Brain pericyte (primary cell): Measurements from ENCODE around the gene ACP7.

ENCODE experiments used
- DNase-seq: peaks from one replicate; pipeline ENCODE4 v3.0.0-alpha.2; 2012; ENCODE audit warnings: low read depth, low spot score

Gene ACP7

DNA sequence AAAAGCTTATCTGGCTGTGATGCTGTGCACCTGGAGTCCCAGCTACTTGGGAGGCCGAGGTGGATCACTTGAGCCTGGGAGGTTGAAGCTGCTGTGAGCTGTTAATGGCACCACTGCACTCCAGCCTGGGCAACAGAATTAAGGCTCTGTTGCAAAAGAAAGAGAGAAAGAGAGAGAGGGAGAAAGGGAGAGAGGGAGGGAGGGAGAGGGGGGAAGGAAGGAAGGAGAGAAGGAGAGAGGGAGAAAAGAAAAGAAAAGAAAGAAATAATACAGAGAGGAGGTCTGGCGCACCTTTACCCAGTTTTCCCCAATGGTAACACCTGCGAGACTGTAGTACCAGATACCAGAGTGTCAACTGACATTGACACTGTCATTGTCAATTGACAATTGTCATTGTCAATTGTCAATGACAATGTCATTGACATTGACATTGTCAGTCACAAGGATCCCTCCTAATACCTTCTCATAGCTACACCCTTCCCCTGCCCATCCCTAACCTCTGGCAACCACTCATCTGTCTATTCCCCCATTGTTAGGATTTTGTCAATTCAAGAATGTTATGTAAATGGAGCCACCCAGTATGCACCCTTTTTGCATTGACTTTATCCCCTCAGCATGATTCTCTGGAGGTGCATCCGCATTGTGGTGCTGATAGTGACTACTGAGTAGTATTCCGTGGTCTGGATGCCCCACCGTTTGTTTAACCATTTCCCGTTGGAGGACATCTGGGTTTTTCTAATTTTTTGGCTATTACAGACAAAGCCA lies 62.7 kb downstream of the ACP7 start:
- no peak for DNase-seq

DNA sequence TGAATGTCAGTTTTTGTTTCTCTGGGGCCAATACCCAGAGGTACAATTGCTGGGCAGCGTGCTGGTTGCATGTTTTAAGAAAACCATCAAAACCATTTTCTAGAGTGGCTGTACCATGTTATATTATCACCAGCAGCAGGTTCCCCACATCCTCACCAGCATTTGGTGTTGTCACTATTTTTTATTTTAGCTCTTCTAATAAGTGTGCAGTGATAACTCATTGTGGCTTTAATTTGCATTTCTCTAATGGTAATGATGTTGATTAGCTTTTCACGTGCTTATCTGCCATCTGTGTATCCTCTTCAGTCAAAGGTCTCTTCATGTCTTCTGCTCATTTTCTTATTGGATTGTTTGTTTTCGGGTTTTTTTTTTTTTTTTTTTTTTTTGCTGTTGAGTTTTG lies 63.3 kb downstream of the ACP7 start:
- no peak for DNase-seq

DNA sequence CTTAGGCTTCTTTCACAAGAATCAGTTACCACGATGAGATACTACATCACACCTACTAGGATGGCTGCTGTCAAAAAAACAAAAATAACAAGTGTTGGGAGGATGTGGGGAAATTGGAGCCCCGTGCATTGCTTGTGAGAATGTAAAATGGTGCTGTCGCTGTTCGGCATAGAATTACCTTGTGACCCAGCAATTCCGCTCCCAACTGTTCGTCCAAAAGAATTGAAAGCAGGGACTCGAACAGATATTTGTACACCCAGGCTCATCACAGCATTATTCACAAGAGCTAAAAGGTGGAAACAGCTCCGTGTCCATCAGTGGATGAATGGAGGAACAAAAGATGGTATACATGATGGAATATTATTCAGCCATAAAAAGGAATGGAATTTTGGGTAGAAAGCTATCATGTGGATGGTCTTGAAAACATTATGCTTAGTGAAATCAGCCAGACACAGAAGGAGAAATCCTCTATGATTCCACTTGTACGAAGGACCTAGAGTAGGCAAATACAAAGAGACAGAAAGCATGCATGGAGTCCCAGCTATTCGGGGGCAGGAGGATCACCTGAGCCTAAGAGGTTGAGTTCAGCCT lies 64.9 kb downstream of the ACP7 start:
- DNase-seq: no peak

DNA sequence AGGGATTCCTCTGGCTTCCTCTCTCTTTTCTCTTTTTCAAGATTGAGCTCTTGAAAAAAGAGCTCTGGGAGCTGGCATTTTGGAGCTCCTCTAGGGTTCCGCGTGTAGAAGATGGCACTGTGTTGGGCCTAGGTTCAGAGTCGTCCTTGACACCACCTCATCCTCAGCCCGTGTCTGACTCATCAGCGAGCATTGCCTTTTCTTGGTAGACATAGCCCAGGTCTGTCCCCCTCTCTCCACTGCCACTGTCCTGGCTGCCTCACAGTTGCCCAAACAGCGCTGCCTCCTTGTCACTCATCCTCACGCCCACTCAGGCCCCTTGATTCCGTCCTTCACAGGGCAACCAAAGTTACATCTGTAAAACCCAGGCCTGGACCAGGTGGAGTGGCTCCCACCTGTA lies 66.1 kb downstream of the ACP7 start:
- DNase-seq: no peak

DNA sequence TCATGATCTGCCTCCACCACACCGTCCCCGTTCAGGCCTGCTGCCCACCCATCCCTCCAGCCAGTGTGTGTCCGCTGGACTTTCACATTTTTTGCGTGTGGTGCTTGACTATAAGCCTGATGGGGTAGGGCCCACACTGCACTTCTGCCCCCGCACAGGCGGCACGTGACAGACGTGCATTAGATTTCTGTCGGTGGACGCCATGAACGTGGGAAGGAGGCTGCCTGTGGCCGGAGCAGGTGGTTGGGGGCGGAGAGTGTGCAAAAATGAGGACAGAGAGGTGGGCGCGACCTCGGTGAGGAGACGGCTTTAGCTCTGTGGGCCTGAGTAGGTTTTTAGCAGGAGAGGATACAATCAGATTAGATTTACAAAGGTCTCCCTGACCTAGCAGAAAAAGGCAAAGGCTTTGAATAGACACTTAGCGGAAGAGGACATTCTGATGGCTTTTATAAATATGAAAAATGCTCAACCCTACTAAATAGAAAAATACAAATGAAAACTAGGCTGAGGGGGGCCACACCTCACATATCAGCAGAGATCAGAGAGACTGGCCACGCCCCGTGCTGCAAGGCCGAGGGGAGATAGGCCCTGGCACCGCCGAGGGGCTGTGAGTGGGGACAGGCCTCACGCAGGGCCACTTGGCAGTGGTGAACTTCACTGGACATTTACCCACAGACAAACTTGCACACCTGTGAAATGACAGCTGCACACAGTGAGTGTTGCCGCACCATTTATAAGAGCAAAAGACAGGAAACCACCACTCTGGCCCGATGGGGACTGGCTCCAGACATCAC lies 66.8 kb downstream of the ACP7 start:
- DNase-seq: no peak

DNA sequence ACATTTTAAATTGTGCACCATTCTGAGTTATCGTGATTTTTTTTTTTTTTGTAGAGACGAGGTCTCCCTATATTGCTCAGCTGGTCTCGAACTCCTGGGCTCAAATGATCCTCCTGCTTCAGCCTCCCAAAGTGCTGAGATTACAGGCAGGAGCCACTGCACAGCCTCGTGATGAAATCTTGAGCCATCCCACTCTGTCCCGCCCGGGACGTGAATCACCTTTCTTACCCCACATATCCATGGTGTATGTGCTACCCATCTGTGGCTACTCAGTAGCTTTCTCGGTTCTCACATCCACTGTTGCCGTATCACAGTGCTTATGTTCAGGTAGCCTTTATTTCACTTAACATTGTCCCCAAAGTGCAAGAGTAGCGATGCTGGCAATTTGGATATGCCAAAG lies 67.9 kb downstream of the ACP7 start:
- DNase-seq: no peak

DNA sequence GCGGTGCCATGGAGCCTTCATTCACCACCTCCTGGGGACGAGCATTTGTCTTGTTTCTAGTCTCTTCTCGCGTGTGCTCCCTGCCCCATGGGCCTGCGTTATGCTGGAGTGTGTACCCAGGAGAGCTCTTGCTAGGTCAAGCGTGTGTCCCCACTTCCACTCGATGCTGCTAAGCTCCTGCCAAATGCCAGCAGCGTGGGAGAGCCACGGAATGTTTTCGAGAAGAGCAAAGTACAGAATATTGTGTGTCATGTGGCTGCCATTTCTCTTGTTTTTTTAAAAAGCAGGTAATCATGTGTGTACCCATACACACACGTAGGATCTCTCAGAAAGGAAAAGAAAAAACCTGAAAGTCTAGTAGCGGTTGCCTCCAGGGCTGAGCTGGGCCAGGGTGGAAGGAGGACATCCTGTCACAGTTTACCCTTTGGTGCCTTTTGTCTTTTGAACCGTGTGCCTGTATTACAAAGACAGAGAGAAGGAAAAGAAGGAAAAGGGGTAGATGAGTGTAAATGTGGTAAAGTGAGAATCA lies 70.0 kb downstream of the ACP7 start:
- no peak for DNase-seq

DNA sequence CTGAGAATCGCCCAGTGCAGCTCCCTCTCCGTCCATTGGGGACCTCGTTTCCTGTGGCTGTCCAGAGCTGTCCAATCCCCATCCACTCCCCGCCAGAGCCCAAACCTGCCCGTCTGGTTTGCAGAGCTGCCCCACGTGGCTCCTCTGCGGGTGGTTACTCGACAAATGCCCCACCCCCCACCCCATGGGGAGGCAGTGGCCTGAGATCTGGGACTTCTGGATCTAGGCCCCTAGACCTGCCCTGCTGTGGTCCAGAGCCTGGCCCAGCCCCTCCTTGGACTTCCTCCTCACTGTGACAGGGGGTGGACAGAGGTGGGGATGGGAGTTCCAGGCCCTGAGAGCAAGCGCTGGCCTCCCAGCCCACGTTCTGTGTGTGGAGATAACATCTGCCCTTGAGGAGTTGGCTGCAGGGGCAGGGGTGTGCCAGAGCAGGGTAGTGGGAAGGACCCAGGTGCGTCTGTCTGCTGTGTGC lies 70.5 kb downstream of the ACP7 start:
- DNase-seq: no peak

DNA sequence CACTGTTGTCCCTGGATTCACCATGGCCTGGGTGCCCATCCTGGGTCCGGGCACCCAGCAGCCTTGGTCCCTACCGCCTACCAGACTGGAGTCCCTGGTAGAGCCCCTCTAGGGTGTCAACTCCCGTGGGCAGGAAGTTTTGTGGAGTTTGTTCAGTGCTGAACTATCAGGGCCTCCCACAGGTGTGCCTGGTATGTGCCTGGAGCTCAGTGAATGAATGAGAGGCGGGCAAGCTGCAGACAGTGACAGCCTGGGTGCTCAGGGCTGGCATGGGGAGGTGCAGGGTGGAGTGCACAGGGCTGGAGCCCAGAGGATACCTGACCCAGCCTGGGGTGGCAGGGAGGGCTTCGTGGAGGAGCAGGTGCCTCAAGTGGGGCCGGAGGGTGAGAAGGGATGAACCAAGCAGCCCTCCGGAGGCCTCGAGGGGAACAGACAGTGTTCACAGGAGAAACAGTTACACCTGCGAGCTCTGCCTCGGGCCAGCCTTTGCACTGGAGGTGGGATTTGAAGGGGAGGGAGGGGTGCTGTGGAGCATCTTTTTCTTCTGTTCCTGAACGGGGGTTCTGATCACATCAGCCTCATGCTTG lies 71.0 kb downstream of the ACP7 start:
- no peak for DNase-seq

DNA sequence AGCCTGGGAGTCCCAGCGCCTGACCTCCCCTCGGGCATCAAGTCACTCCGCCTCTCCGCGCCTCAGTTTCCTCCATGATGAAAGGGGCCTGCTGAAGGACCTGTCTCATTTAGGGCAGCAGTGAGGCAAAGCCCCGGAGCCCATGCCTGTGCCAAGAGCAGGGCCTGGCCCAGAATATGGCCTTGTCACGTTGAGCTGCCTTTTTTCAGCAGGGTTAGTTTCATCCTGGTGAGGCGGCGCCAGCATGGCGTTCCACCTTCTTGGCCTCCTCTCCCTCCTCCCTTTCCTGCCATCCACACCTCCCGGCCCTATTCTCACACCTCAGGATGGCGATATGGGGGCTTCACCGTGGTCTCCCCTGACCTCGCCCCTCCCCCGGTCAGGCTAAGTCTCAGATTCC lies 71.6 kb downstream of the ACP7 start:
- no peak for DNase-seq

DNA sequence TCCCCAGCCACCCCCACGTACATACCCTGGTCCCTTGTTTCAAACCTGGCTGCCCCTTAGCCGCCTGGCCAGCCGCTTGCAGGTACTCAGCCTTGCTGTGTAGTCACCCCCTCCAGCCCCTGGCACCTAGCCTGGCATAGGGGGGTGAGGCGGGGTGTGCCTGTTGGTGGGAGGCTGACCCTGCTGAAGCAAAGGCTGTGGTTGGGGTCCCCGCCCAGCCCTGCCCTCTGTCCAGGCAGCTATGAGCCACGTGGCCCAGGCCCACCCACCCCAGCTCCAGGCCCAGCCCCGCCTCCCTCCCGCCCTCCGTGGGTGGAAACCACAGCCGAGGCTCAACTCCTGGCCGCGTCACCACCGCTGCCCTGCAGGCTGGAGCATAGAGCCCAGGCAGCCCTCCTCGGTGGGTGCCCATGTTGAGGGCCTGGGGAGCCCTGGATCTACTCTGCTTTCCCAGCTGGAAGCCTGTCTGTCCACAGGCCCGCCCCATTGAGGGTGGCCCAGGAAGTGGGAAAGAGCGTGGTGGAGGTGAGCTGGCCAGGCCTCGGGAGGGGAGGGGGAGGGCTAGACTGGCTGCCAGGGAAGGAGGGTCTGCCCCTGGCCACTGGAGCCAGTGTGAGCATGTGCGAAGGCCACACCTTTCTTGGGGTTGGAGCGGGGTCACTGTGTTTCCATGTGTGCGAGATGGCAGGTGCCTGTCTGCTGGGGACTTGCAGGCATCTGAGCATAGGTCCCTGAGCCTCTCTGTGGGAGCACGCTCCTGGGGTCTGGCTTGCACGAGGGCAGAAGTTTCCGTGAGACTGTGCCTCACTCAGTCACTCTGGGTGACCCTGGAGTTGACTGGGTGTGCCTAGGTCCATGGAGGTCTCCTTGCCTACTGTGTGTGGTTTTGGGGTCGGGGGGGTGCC lies 72.4 kb downstream of the ACP7 start:
- no peak for DNase-seq

DNA sequence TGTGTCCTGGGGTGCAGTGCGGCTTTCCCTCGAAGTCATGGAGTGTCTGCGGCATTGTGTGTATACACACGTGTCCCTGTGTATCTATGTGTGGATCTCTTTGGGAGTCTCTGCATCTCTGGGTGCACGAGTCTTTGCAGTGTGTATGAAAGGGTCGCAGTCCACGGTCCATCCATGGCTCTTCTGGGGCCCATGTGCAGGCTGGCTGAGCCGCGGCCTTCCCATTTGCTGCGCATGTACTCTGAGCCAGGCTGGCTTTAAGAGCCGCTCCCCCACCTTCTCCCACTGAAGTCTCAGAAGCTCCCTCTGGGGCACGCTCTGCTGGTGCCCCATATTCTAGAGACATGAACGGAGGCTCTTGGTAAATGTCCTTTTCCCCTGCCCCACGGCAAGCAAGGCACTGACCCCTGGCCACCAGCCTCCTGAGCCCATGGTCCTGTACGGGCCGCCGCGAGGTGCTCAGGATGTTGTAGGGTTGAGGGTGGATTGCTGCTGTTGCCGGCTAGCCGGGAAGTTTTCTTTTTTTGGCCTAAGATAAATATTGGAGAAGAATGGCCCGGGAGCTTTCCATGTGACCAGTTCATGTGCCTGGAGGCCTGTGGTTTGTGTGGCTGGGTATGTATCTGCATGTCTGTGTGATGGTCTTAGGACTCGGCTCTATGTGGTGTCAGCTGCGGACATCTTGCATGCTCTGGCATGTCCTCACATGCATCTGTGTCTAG lies 73.3 kb downstream of the ACP7 start:
- no peak for DNase-seq

DNA sequence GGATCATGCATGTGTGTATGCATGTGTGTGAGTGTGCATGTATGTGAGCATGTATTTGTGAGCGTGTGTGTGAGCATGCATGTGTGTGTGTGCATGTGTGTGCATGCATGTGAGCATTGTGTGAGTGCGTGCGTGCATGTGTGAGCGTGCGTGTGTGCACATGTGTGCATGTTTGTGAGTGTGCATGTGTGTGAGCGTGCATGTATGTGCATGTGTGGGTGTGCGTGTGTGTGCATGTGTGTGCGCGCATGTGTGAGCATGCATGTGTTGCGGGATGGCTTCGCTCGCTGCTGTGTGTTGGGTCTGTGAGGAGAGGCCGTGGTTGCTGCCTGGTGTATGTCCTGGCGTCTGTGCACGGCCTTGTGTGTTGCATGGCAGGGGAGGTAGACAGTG lies 73.8 kb downstream of the ACP7 start:
- DNase-seq: no peak

DNA sequence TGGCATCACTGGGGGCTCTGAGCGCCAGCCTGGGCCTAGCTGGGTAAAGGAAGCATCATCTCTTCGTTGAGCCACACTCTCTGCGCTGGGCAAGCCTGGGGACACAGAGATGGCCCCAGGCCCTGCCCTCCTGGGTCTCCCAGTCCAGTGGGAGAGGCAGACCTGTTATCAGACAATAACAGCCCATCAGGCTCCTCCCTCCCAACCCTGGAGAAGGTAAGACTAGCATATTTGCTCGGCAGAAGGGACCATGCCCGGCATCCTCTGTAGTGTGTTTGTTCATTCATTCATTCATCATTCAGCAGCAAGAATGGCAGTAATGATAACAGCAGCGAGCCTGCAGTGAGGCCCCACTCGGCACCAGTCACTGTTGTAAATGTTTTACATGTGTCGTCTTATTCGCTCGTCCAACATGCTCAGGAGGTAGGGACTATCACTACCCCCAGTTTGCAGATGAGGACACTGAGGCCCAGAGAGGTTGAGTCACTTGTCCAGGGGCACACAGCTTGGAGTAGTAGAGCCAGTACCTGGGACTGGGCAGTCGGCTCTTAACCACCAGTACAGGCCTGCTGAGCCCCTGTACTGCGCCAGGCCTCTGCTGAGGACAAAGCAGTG lies 74.6 kb downstream of the ACP7 start:
- DNase-seq: no peak

DNA sequence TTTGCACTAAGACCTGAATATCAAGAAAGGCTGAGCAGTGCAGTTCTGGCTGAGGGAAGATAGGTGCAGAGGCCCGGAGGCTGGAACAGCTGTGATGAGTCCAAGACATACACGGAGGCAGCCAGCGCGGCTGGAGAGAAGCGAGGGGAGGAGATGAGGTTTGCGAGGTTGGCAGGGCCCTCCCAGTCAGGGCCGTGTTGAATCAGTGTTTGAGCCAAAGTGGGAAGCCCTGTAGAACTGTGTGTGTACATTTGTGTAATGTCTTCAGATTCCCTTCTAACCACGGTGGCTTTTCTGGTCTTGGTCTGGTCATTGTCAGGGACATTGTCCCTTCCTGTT lies 76.3 kb downstream of the ACP7 start:
- DNase-seq: no peak
